ENCODE results near the gene TENT5C. TPM values are rescaled to one million over a fixed set of nuclear protein-coding genes. Genes with fewer than 3 reads are reported as not detected.

TENT5C gene
- total and polyA plus RNA-seq, 9 of the 15 experiments (the other 6 are each of a cell fraction or from before 2014, with no cell fraction given), result 1.8 to 7.7 (median 4.0) TPM

GRCh38 chr1:117613249-117613968, 7.6 kb downstream of the TENT5C start (continued):
- TF ChIP-seq YY1 (IDR thresholded peaks at IDR 0.05; ENCODE audit: borderline replicate concordance in 1 of 3, control insufficient read depth in 1 of 3, extremely low read depth in 1 of 3, insufficient read depth in 3 of 3, insufficient read length in 1 of 3, insufficient replicate concordance in 2 of 3, low read depth in 1 of 3, low read length in 2 of 3), result peak in 1 of 3 experiments; percentile 54
- TF ChIP-seq PPARD (CRISPR knock-in tag; IDR thresholded peaks at IDR 0.05), result no peak
- no peak for TF ChIP-seq FIP1L1 (IDR thresholded peaks at IDR 0.05; ENCODE audit: low read depth, low read length, poor library complexity, severe bottlenecking)
- TF ChIP-seq RNF2 (IDR thresholded peaks at IDR 0.05), result peak; percentile 93
- peak; percentile 81 for TF ChIP-seq MEF2D (tag; conservative IDR thresholded peaks at IDR 0.05; ENCODE audit: low read depth)
- no peak for TF ChIP-seq U2AF1 (optimal IDR thresholded peaks at IDR 0.05; ENCODE audit: low read depth, low read length)
- TF ChIP-seq CREBBP (IDR thresholded peaks at IDR 0.05; ENCODE audit: low read depth, low read length), result no peak
- peak; percentile 26; the same call in 1 of the 2 replicates for TF ChIP-seq ZNF668 (CRISPR knock-in tag; IDR thresholded peaks at IDR 0.05)
- TF ChIP-seq TBL1XR1 (IDR thresholded peaks at IDR 0.05; ENCODE audit: low read length in 2 of 2), result peak in 1 of 2 experiments; percentile 97; a peak in 3 of 4 replicates
- TF ChIP-seq KLF16 (IDR thresholded peaks at IDR 0.05), result peak; percentile 98
- no peak for TF ChIP-seq CTCF (IDR thresholded peaks at IDR 0.05 in 2 of 3, conservative IDR thresholded peaks at IDR 0.05 in 1 of 3; ENCODE audit: insufficient read depth in 2 of 3, low read depth in 1 of 3, low read length in 3 of 3)
- TF ChIP-seq HMG20A (CRISPR knock-in tag; conservative IDR thresholded peaks at IDR 0.05), result peak; percentile 56; the same call in 1 of the 2 replicates
- TF ChIP-seq TGIF2 (CRISPR knock-in tag; IDR thresholded peaks at IDR 0.05), result no peak
- TF ChIP-seq PCBP1 (IDR thresholded peaks at IDR 0.05; ENCODE audit: low read depth, low read length, poor library complexity, severe bottlenecking), result no peak
- no peak for TF ChIP-seq SP2 (IDR thresholded peaks at IDR 0.05; ENCODE audit: extremely low read depth, low read depth, low read length, poor library complexity, severe bottlenecking)
- TF ChIP-seq, protein P1, sequence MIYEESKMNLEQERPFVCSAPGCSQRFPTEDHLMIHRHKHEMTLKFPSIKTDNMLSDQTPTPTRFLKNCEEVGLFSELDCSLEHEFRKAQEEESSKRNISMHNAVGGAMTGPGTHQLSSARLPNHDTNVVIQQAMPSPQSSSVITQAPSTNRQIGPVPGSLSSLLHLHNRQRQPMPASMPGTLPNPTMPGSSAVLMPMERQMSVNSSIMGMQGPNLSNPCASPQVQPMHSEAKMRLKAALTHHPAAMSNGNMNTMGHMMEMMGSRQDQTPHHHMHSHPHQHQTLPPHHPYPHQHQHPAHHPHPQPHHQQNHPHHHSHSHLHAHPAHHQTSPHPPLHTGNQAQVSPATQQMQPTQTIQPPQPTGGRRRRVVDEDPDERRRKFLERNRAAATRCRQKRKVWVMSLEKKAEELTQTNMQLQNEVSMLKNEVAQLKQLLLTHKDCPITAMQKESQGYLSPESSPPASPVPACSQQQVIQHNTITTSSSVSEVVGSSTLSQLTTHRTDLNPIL (CRISPR knock-in tag; IDR thresholded peaks at IDR 0.05), result no peak
- TF ChIP-seq PRDM10 (IDR thresholded peaks at IDR 0.05; ENCODE audit: partially characterized antibody), result peak; percentile 37

Measured in K562 (cell line).